Right lobe of liver (tissue), 6 donors: Measurements from ENCODE around the gene S100A11. TPM values are rescaled to one million over a fixed set of nuclear protein-coding genes. Genes with fewer than 3 reads are reported as not detected.
"Not testable (repeated sequence)": the region's sequence is repeated elsewhere in the genome, so short reads cannot be mapped to it uniquely, and the experiment has no call there.

Experiments used
- ATAC-seq, 4 donors: fragments of 200-7000 bp; cut with Tn5 transposase; one replicate each; pipeline ENCODE4 v1.9.1; 2020; ENCODE audit warnings: mild to moderate bottlenecking in 4 of 4, moderate library complexity in 4 of 4
- DNase-seq, 3 donors: peaks; one replicate each; pipeline ENCODE4 v3.0.0-alpha.2; 2020
- H3K27ac ChIP-seq, 3 donors: fragments of 200-600 bp; one replicate each; pipeline ENCODE4 v1.8.0; 2022
- H3K27me3 ChIP-seq, 2 donors: fragments of 200-600 bp; one replicate each; pipeline ENCODE4 v1.8.0; 2022
- H3K36me3 ChIP-seq, 4 donors: fragments of 200-600 bp; sonication (generic) in 1 of 4; one replicate each; pipeline versions ENCODE4 v1.5.1 to v1.8.0; 2017 to 2022; ENCODE audit warnings: control low read depth in 1 of 4
- H3K4me1 ChIP-seq, 4 donors: fragments of 200-600 bp; sonication (generic) in 1 of 4; one replicate each; pipeline versions ENCODE4 v1.5.1 to v1.8.0; 2017 to 2022; ENCODE audit warnings: control low read depth in 1 of 4
- H3K4me3 ChIP-seq, 3 donors: fragments of 200-600 bp; one replicate each; pipeline ENCODE4 v1.8.0; 2022
- H3K9me3 ChIP-seq, 4 donors: fragments of 200-600 bp; sonication (generic) in 1 of 4; one replicate each; pipeline versions ENCODE4 v1.5.1 to v1.8.0; 2017 to 2022; ENCODE audit warnings: control low read depth in 1 of 4
- CTCF ChIP-seq, 4 donors: fragments of 200-600 bp in 3 of 4; fragments of 450-650 bp in 1 of 4; IDR thresholded peaks; one replicate each; pipeline versions ENCODE4 v1.5.1 to v1.8.0; 2016 to 2022; ENCODE audit warnings: antibody characterized with exemption in 4 of 4, mild to moderate bottlenecking in 2 of 4
- POLR2A ChIP-seq: fragments of 450-650 bp; IDR thresholded peaks from one replicate; pipeline ENCODE4 v1.6.1; 2017; ENCODE audit warnings: antibody characterized with exemption, mild to moderate bottlenecking
- WGBS: methylation state at CpG from one replicate; pipeline ENCODE4 v1.1.6; 2018; ENCODE audit warnings: low coverage, low lambda C conversion rate; ENCODE audit not compliant: insufficient coverage; ENCODE audit errors: missing lambda C conversion rate; 5-methylcytosine and 5-hydroxymethylcytosine counted together
- intact Hi-C, 2 donors: fragments of 100-400 bp; cut with DNase I; formaldehyde crosslinking; loops; one replicate each; pipeline versions ENCODE4 v1.11.2 to v1.14.1; 2022
- long read RNA-seq: library from polyadenylated mRNA; unstranded; transcript quantifications from one replicate; pipeline ENCODE4 v2.0.0, GENCODE V29; 2019
- total RNA-seq, 6 experiments: library from RNA; depleted of rRNA in 2 of 6; stranded (reverse); fragments of >200 nt in 2 of 6; fragmentation: NEBNext Ultra II Directional in 3 of 6; extraction: Animal tissue kit (Norgen Biotek cat#: 25700) in 3 of 6; gene quantifications; one replicate each; pipeline versions ENCODE4 v1.1.0 to v1.2.4, GENCODE V29; 2016 to 2023
- donor health status: DM: no; HTN: yes; CAD: no.
- donor health status: DM: no; HTN: no; CAD: no.
- donor health status: DM: no; HTN: no; CAD: no.
- donor health status: DM: no; HTN: yes; CAD: no.
- donor health status: DM: no; HTN: yes; CAD: no.

S100A11 gene
- total RNA-seq = 10 to 100 TPM; 11.0 to 68.5 (median 25.3) TPM
- long read RNA-seq, transcript S100A11-201 (3 exons, 594 nt) = major isoform, 22 of 22 reads
- long read RNA-seq, partial matches to known transcripts = 0 of 22 reads
- long read RNA-seq, other reads (novel, unspliced or antisense) = 0 of 22 reads

DNA sequence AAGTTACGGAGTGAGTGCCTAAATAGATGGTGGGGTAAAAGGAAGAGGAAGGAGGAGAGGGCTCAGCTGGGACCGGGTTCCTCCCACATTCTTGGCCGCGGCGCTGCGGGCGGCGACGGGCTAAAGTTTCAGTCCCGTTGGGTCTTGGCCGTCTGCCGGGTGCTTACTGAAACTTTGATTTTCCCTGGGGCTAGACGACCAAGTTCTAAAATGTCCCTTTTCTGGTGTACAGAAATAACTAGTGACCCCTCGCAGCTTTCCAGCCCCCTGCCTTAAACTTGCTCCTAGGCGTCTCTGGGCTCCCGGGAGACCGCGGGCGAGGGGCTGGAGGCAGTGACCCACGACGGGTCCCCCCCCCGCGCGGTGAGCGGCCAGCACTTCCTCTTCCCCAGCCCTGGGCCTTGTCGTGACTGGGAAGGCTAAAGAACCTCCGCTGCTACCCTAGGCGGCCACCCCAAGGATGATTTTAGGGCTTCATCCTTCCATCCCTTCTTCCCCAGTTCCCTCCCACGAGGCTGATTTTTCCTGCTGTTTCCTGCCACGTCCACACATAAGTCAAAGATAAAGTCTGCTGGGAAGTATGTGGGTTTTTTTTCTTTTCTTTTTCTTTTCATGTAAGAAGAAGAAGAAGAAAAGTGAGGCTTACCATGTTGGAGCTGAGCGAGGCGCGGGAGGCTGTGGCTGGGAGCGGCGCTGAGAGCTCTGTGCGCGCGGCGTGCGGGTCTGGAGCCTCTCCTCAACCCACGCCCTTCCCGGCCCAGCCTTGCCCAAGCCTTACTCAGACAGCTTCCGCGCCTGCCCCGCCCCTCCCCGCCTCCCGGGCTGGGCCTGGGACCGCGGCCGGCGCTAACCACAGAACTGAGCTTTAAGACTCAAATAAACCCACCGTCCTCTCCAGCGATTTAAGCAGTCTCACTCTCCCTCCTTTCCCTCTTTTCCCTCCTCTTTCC, at the start of gene S100A11:
S100A11 (minus strand) TSS at position 738 of the 950 bp plus-strand sequence; CDS start at position 649, 89 bp downstream.
- Histone ChIP-seq H3K4me3 (peak within 1 kb of the TSS; percentile 27 to 51 (median 48)), H3K27me3 (no peaks in the 10 kb centered on the region), H3K27ac (peak within 1 kb of the TSS; percentile 75 to 89 (median 82)), H3K4me1 (peaks cover 0 to 16% (median 0%) of the 10 kb centered on the region in 4 donors), H3K36me3 (peaks cover 0 to 8% (median under 1%) of the 10 kb centered on the region in 4 donors), H3K9me3 (no peaks in the 10 kb centered on the region)
- ATAC-seq (peak; percentile 87 to 91 (median 88)), DNase-seq (peak; percentile 80 to 90 (median 88))
- no peak for TF ChIP-seq CTCF (IDR thresholded peaks at IDR 0.05)
- peak; percentile 87 for TF ChIP-seq POLR2A
- intact Hi-C loops = no loop called here
- WGBS = 6% methylated on average over 37 of the region's 53 CpGs

GRCh38 chr1:152084853-152085252, 48.0 kb upstream of the S100A11 start:
- ATAC-seq = no peak
- Histone ChIP-seq H3K4me1 (no peaks in the 10 kb centered on the region), H3K36me3 (no peaks in the 10 kb centered on the region), H3K27ac (no peak overlapping the region), H3K27me3 (no peaks in the 10 kb centered on the region), H3K4me3 (no peak overlapping the region), H3K9me3 (no peaks in the 10 kb centered on the region)
- WGBS = 25% methylated on average over 1 of the region's 1 CpG
- no peak for DNase-seq
- intact Hi-C loops = no loop called here
- TF ChIP-seq POLR2A (no peak), CTCF (IDR thresholded peaks at IDR 0.05) (no peak)

GRCh38 chr1:152081026-152081425, 44.2 kb upstream of the S100A11 start:
- H3K4me1 ChIP-seq, ATAC-seq, H3K9me3 ChIP-seq, H3K36me3 ChIP-seq, DNase-seq, H3K27me3 ChIP-seq, H3K4me3 ChIP-seq, intact Hi-C loops, H3K27ac ChIP-seq: not testable (repeated sequence)
- no CpG with 5 or more reads among the region's 17 CpGs for WGBS

DNA sequence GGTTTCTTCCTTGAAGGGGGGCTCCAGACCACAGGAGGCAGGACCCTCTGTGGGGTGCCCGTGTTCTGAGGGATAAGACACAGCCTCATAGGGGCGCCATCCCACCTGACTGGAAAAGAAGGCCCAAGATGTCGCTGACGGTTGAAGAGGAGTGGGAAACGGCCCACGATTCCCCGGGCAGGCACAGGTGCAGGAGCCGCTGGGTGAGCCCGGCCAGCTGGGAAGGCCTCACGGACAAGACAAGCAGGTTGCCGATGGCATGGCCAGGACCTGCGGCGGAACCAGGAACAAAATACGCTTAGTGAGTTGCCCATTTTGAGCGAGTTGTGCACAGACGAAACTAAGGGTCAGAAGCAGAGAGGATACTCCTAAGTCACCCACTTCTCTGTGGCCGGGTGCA, 43.7 kb upstream of the S100A11 start:
- H3K4me1 ChIP-seq, H3K27ac ChIP-seq, H3K36me3 ChIP-seq, intact Hi-C loops, H3K9me3 ChIP-seq, ATAC-seq, DNase-seq, H3K4me3 ChIP-seq, H3K27me3 ChIP-seq: not testable (repeated sequence)
- 81% methylated on average over 8 of the region's 17 CpGs for WGBS

- no peak overlapping the region for H3K4me3 ChIP-seq
- no peak for ATAC-seq
- no peaks in the 10 kb centered on the region for H3K9me3 ChIP-seq
- intact Hi-C loops = no loop called here
- H3K27ac ChIP-seq = no peak overlapping the region
- H3K4me1 ChIP-seq = no peaks in the 10 kb centered on the region
- 60% methylated on average over 3 of the region's 24 CpGs for WGBS
- no peaks in the 10 kb centered on the region for H3K27me3 ChIP-seq
- no peak for TF ChIP-seq CTCF (IDR thresholded peaks at IDR 0.05)
- TF ChIP-seq POLR2A = no peak
- DNase-seq = no peak
- H3K36me3 ChIP-seq = no peaks in the 10 kb centered on the region
These were observed 42.1 kb upstream of the S100A11 start for GRCh38 chr1:152078831-152079441.
